ENCODE measurements around the gene DLG4.
A peak's percentile ranks its signal among the peaks of the same experiment; 100 is the strongest.

DLG4 gene

DNA sequence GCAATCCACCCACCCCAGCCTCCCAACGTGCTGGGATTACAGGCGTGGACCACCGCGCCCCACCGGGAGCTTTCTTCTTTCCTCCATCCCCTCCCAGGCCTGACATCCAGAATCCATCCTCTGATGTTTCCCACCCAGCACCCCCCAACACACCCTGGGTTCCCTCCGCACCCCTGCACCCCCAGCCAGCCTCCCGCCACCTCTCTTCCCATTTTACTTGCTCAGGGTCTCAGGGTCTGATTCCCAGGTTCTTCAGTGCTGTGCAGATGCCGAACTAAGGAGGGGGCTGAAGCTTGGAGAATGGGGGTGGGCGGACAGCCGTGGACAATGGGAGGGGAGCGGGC, 40.7 kb downstream of the DLG4 start:
- TF ChIP-seq, protein P1, sequence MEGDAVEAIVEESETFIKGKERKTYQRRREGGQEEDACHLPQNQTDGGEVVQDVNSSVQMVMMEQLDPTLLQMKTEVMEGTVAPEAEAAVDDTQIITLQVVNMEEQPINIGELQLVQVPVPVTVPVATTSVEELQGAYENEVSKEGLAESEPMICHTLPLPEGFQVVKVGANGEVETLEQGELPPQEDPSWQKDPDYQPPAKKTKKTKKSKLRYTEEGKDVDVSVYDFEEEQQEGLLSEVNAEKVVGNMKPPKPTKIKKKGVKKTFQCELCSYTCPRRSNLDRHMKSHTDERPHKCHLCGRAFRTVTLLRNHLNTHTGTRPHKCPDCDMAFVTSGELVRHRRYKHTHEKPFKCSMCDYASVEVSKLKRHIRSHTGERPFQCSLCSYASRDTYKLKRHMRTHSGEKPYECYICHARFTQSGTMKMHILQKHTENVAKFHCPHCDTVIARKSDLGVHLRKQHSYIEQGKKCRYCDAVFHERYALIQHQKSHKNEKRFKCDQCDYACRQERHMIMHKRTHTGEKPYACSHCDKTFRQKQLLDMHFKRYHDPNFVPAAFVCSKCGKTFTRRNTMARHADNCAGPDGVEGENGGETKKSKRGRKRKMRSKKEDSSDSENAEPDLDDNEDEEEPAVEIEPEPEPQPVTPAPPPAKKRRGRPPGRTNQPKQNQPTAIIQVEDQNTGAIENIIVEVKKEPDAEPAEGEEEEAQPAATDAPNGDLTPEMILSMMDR (IDR thresholded peaks at IDR 0.05; ENCODE audit: low read depth, low read length), result no peak
- no peak for DNase-seq (ENCODE audit: extremely low read depth, low read depth)

DNA sequence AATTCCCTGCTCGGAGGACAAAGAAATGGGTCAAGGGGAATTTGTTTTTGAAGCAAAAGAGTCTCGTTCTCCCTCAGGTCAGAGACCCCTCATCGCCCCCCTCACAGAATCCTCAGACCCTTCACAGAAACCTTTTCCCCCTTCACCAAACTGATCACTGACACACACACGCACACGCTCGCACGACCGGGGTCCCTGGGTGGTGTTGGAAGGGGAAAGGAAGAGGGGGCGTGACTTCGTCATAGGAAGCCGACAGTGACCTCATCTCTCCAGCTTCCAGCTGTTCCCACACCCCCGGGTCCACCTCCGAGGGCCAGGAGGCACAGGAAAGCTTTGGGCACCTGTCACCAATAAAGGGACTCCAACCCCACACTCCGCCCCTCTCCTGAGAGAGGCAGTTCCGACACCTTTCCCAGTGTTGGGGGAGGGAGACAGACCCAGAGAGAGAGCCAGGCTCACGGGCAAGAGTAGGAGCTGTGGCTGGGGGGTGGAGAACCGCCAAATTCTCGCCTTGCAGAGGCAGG, 41.6 kb downstream of the DLG4 start:
- TF ChIP-seq, protein P1 (IDR thresholded peaks at IDR 0.05; ENCODE audit: low read depth, low read length), result no peak
- no peak for DNase-seq (ENCODE audit: extremely low read depth, low read depth)

DNA sequence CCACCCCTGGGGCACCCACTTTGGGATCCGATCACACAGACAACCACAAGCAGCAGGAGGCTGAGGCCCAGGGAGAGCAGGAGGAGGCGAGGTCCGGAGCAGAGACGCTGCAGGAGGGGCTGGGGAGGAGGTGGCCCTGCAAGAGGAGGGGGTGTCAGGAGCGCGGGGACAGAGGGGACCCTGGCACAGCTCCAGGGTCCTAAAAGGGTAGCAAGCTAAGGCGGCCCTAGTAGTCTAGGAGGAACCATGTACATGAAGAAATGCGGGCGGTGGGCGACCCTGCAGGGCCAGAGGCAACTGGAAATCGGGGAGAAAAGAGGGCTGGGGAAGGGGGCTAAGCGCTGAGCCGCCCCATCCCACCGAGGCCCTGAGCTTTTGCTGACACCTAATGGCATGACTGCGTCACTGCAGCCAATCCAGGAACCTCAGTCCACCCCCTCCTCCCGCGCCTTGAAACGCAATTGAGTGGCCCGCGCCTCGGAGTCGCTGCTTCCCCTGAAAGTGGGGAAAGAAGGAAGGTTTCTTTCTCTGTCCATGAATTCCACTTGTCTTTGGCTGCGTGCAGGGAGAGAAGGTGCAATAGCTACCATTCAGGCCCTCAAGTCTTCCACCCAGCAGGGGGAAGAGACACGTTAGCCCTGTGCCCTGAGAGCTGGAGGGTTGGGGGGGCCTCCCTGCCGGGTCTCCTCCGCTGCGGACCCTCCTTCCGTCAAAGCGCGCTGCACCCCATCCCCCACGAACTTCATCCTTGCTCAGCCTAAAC, 42.3 kb downstream of the DLG4 start:
- TF ChIP-seq, protein P1 (IDR thresholded peaks at IDR 0.05; ENCODE audit: low read depth, low read length), result peak; percentile 89
- no peak for DNase-seq (ENCODE audit: extremely low read depth, low read depth)

DNA sequence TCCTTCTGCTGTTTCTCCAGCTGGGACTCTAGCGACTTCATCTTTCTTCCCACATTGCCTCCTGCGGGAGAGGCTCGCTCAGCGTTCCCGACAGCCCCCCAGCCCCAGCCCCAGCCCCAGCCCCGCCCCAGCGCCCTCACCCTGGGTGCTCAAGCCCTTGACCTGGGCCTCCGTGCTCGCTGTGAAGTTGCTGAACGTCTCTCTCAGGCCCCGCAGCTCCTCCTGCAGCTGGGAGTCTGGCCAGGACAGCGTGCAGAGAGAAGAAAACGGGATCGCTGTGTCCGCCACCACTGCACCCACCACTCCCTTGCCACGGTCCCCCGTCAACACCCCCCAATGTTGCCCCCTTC, 42.8 kb downstream of the DLG4 start:
- DNase-seq (ENCODE audit: extremely low read depth, low read depth), result no peak
- TF ChIP-seq, protein P1 (IDR thresholded peaks at IDR 0.05; ENCODE audit: low read depth, low read length), result no peak

DNA sequence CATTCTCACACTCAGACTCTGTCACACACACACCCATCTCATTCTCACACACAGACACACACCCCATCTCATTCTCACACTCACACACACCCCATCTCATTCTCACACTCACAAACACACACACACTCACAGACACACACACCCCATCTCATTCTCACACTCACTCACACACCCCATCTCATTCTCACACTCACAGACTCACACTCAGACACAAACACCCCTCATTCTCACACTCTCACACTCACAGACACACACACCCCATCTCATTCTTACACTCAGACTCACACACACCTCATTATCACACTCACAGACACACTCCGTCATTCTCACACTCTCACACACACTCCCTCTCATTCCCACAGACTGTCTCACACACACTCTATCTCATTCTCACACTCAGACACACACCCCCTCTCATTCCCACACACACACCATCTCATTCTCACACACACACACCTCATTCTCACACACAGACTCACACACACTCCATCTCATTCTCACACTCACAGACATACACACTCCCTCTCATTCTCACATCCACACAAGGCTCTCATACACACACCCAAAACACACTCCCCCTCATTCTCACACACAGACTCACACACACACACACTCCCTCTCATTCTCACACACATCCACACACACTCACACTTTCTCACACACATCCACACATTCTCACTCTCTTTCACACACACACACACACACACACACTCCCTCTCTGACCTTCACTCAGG, 43.4 kb downstream of the DLG4 start:
- TF ChIP-seq, protein P1 (IDR thresholded peaks at IDR 0.05; ENCODE audit: low read depth, low read length), result no peak
- no peak for DNase-seq (ENCODE audit: extremely low read depth, low read depth)

DNA sequence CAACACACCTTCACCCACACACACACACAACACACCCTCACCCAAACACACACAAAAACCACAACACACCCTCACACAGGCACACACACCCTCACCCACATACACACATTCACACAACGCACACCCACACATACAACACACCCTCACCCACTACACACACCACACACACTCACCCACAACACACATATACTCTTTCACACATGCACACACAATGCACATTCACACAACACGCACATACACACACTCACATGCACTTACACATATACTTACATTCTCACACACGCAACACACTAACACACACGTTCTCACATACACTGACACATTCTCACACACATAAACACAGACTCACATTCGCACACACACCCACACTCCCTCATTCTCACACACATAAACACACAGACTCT, 44.3 kb downstream of the DLG4 start:
- TF ChIP-seq, protein P1 (IDR thresholded peaks at IDR 0.05; ENCODE audit: low read depth, low read length), result no peak
- DNase-seq (ENCODE audit: extremely low read depth, low read depth), result no peak
